SKM-1 (cell line): ENCODE measurements around the gene ZFYVE26.
"Not testable (repeated sequence)": the region's sequence is repeated elsewhere in the genome, so short reads cannot be mapped to it uniquely, and the experiment has no call there.

Experiments
- DNase-seq: peaks from one replicate; lab custom pipeline; 2025; ENCODE audit not compliant: unreplicated experiment; lab: John Stamatoyannopoulos, UW

The ZFYVE26 gene

DNA sequence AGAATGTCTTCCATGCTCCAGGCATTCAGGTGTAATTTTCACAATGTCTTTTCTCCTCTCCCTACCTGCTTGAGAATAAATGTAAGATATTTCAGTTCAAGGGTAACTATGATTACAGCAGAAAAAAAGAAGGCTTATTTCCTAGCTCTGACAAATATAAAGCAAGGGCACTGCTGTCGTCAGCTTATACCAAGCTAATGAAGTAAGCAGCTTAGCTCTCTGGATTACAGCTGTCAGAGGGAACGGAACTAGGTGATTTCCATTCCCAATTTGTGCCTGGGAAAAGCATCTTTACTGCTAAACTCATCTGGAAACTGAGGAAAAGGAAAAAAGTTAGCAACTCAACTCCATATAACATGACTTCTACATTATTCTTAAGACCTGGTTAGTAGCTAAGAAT, 56.5 kb downstream of the ZFYVE26 start:
- no peak for DNase-seq

DNA sequence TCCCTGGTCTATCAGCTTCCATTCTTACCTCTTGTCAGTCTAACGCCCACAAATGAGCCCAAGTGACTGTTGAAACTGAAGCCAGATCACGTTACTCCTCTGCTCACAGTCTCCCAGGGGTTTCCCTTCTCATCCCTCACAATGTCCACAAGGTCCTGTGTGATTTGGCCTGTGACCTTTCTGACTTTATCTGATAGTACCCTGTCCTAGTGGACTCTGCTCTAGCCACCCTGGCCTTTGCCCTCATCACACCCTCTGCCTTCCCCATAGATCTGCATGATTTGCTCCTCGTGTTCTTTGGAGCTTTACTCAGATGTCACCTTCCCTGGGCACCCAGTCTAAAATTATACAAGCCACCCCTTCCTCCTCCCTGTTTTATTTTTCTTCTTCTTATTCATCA, 59.2 kb downstream of the ZFYVE26 start:
- DNase-seq: no peak

DNA sequence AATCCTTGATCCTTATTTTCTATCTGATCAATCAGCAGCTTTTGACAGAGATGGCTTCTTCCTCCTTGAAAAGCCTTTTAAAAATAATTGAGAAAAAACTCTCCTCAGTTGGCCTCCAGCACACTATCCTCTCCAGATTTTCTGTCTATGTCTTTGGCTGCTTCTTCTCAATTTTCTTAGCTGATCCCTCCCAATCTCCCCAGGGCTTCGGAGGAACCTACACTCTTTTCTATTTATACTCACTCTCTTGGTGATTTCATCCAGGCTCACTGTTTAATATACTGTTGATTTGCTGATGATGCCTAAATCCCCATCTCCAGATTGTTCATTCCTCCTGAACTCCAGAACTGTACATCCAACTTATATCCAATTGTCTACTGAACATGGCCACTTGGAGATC, 59.9 kb downstream of the ZFYVE26 start:
- DNase-seq: no peak

DNA sequence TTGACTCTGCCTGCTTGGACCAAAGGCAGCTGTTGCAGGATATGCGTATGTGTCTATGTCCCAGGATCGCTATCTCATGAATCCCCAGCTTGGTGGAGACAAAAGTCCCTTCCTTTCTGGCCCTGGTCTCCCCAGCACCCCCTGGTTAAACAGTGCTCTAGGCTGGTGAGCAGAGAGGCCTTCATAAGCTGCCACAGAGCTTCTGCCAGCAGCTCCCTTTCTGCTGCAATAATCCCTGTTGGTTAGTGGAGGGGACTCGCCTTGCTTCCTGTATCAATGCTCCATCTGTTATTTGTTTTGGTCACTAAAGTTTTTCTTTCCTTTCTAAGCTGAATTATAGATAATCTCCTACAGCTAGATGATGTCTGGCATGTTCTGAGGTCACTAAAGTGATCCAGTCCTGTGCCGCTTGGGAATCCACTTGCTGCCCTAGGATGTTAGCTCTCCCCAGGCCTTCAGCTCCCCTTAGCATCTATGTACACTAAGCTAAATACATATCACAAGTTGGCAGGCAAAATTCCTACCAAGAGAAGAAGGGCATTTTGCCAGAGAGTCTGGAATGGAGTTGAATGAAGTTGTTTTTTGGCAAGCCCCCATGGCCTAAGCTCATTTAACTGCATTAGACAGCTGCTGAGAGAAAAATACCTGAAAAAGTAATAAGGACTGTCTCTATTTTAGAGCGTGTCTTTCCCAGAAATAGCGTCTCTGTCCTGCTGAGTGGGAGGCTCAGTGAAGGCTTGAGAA, 66.9 kb downstream of the ZFYVE26 start:
- no peak for DNase-seq

DNA sequence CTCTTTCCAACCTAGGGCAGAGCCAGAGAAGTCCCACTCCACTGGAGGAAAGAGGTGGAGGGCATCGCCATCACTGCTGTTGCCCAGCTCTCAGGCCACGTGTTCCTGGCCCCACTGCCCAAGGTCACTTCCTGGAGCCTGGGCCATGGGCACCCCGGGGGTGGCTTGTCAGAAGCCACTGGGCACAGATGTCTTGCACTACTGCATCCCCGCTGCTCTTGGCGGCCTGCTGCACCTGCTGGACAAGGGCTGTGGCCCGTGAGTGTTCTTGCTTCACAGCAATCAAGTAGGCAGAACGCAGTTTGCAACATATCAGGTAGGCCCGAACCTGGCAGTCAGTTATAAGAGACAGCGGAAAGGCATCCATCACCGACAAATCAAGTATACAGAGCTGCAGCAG, 68.1 kb downstream of the ZFYVE26 start:
- DNase-seq: no peak

DNA sequence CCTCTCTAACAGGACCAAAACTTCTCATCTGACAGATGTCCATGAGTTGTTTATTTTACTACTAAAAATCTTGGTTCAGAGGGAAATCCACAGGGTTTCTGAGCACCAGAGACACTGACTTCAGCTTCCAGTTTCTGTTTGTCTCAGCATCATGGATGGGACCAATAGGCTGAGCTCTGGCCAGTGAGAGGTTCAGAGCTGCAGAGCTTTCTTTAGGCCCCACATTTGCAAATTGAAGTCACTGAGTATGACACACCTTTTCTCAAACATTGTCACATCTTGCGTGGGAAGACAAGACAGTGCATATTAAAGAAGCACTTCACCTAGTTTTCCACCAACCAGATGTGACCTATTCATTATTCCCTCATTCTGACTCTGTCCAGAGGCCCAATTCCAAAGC, 69.5 kb downstream of the ZFYVE26 start:
- no peak for DNase-seq

DNA sequence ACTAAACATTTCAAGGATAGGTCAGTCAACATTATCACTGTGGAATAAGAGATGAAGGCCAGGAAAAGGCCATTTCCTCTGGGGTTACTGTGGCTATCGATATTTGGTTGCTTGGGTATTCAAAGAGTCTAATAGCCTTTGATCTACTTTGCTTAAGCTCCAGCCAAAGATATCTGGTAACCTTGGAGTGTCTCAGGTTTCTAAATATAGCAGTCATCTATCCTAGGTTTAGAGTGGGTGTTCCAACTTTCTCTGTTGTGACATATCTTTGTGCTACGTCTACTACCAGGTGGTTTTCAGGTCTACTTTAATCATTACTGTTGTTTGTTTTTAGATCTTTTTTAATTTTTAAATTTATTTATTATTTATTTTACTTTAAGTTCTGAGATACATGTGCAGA, 72.3 kb downstream of the ZFYVE26 start:
- no peak for DNase-seq

DNA sequence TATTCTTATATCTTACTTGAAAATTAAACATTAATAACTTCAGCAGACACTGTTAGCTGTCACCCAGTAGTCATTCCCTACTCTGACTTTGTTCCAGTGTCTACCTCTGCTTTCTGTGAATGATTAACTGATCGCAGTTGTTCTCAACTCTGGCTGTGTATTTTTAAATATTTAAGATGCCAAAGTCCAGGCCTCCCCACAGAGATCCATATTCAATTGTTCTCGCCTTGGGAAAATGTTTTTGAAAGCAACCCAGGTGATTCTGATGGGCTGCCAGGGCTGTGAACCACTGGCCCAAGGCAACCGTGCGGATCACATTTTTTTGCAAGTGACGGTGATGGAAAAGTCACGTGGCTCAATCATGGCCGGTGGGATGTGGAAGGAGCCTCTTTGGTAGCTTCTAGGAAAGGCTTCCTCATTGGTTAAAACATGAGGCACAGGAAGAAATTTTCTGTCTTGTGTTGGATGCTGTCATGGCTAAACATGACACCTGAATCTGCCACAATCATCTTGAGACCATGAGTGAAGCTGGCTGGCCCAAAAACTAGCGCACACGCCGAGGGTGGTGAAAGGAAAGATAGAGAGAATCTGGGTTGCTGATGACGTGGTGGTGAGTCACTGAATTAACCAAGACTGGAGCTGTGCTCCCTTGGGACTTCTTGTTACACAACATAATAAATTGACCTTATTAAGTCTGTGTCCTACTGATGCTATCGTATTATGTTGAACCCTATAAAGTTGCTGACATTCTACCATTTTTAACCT, 77.5 kb downstream of the ZFYVE26 start:
- DNase-seq: no peak

DNA sequence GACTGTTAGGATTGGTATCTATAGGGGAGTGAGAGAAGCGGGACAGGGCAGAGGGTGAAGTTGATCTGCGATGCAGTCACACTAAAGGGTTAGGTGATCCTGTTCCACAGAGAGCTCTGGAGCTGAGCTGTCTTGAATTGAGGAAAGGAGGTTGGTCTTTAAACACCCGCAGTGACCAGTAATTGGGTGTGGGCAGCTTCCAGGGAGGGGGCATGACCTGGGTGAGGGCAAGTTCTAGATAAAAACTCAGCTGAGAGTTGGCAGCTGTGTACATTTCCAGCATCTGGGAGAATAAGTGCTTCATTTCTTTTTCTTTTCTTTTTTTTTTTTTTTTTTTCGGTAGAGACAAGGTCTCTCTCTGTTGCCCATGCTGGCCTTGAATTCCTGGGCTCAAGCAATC, 79.6 kb downstream of the ZFYVE26 start:
- DNase-seq: no peak

DNA sequence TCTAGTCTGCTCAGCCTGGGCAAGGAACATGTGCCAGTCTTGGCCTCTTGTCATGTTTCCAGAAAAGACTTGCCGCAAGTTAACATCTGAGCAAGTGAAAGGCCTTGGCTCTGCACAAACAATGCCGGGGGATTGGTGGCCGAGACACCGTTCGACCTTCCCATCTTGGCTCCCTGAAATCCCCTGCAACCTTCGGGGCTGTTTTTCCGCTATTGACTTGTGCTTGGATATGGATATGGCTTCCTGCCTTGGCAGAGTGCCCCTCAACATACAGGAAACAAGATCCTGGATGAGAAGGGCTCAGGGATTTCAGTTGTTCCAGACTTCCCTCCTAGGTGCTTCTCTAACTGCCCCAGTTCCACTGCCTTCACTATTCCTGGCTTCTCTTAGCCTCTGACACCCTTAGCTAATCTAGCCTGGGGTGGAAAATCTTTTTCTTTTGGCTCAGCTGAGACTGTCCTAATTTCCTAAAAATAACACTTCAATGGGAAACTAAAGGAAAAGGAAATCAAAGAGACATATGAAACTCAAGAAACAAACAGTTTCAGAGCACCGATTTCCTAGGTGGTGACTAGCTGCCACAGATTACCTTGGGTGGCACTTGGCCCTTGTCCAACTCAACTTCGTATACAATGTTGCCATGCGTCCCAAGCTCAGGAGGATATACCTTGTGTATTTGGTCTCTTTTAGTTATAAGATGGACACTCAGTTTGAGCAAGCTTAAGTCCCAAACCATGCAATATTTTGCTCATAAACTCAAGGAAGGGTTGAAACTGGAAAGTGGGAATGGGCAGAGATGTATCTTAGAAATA, 80.8 kb downstream of the ZFYVE26 start:
- DNase-seq: no peak

DNA sequence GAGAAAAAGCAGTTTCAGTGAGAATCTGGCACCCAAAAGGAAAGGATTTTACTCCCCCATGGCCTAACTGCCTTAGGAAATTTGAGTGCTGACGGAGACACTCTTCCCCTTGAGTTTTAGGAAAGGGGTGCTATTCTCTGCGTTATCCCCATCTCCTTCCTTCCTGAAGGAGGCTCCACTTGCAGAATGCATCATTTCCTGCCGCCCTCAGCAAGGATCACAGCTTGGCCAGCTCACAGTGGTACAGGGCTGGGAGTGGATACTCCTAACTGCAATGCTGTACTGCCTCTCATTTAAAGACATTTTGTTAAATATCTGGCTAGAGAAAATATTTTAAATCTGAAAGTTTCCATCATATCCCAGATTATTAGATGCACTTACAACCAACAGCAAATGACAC, 81.7 kb downstream of the ZFYVE26 start:
- DNase-seq: no peak

DNA sequence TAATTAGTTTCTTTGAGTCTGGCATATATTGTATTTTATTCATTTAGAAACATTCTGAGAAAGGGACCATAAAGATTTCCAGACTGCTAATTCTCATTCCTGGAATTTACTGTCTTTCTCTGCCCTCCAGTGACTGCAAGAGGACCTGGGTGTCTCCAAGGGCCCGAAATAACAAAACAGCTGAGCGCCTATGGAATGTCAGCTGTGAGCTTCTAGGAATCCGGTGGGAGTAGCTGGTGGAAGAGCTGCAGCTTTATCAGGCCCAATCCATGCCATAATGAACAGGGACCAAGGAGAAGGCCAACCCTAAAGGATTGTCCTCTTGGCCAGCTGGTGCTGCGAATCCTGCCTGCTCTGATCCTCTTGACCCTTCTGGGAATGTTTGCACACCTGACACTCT, 82.8 kb downstream of the ZFYVE26 start:
- DNase-seq: no peak

DNA sequence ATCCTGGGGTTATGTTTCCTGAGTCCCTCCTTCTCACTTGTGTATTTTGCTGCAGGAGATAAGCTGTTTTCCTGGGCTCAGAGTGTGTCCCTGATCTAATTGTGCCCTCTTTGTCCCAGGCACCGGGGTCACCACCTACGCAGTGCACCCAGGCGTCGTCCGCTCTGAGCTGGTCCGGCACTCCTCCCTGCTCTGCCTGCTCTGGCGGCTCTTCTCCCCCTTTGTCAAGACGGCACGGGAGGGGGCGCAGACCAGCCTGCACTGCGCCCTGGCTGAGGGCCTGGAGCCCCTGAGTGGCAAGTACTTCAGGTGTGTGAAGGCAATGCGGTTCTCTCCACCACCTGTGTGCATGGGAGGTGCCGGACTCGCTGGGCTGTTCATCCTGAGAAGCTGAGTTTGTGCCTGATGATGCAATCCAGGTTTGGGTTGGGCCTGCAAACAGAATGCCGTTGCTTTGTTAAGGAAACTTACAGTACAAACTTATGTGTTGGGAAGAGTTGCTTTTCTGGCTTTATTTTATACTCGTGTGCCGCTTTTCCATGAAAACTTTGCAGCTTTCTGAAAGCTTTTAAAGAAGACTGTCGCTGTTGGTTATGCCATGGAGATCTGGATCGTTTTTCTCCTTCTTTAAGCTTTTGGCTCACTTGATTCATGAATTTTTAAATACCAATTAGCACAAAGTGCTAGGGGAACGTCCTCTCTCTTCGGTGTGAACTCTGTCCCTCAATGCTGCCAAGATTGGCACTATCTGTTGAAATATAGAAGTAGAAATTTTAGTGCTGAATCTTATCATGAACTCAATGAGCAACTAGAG, 87.1 kb downstream of the ZFYVE26 start:
- no peak for DNase-seq

DNA sequence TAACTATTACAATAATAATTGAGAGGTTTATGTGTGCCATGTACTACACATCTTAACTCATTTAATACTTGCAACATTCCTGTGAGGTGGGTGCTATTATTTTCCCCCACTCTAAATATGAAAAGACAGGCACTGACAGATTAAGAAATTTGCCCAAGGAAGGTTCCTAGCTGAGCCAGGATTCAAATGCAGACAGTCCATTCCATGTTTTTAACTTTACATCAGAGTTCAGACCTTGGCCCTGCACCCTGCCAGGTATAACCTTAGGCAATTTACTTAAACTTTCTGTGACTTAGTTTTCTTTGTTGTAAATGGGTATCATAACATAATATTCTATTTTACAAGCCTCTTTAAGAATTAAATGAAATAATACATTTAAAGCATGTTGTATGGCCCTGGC, 88.1 kb downstream of the ZFYVE26 start:
- no peak for DNase-seq

DNA sequence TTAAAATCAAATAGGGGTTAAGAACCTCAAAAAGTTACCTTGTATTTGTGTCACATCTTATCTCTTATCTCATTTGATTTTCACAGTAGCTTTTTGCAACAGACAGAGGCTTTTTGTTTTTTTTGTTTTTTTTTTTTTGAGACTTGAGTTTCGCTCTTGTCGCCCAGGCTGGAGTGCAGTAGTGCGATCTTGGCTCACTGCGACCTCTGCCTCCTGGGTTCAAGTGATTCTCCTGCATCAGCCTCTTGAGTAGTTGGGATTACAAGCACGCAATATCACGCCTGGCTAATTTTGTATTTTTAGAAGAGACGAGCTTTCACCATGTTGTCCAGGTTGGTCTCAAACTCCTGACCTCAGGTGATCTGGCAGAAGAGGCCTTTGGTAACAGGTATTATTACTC, 89.0 kb downstream of the ZFYVE26 start:
- DNase-seq: no peak

DNA sequence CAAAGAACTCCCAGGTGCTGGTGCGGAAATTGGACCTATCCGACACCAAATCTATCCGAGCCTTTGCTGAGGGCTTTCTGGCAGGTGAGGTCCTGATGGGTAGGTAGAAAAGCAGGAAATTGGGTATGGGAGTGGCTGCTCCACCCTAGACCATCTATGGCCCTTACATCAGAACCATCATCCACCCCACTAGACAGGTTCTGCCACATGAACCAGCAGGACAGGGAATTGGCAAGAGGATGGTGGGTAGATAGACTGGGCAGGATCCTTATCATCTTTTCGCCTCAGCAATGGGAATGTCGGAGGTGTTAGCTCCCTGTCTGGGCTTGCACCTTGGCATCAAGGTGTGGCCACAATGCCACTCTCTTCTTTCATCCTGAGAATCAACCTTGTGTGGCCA, 91.2 kb downstream of the ZFYVE26 start:
- DNase-seq: no peak

DNA sequence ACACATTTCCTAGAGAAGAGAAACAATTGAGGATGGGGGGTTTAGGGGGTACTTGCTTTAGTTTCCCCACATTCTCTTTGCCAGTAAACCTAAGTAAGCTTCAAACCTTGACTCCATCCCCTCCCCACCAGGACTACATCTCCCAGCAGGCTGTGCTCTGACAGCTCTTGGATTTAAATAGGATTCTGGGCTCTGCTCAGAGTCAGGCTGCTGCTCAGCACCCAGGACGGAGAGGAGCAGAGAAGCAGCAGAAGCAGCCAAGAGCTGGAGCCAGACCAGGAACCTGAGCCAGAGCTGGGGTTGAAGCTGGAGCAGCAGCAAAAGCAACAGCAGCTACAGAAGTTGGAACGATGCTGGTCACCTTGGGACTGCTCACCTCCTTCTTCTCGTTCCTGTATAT, 94.1 kb downstream of the ZFYVE26 start:
- DNase-seq: no peak

DNA sequence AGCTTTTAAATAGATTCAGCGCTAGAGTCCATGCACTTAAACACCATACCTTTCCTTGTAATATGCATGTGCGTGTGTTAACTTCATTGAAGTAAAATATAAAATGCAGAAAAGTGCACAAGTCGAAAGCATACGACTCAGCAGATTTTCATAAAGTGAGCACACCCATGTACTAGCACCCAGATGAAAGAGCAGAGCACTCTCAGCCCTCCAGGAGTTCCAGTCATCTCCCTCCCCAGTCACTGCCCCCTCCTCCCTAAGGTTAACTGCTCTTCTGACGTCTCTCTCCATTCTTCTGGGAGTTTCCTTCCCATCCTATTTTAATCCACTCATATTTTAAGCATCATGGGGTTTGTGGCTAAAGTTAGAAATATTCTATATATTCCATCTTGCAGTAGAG, 94.5 kb downstream of the ZFYVE26 start:
- no peak for DNase-seq

DNA sequence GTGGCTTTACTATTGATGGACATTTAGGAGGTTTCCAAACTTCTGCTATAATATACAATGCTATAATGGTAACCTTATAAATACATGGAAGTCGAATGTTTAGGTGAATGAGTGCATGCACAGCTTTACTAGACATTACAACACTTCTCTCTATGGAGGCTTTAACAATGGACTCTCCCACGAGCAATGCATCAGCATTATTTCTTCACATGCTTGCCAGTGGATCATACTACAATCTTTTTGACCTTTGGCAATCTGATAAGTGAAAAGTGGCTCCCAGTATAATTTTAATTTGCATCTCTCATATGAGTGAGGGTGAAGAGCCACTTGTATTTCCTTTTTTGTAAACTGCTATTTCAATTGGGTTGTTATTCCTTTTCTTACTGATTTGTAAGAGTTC, 96.5 kb downstream of the ZFYVE26 start:
- DNase-seq: no peak

DNA sequence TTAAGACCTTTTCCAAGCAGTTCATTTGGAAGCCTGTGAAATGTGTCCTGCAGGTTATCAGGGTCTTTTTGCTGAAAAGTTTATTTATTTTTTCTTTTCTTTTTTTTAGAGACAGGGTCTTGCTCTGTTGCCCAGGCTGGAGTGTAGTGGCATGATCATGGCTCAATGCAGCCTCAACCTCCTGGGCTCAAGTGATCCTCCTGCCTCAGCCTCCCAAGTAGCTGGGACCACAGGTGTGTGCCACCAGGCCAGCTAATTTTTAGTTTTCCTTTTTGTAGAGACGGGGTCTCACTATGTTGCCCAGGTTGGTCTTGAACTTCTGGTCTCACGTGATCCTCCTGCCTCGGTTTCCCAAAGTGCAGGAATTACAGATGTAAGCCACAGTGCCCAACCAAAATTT, 97.0 kb downstream of the ZFYVE26 start:
- DNase-seq: not testable (repeated sequence)

DNA sequence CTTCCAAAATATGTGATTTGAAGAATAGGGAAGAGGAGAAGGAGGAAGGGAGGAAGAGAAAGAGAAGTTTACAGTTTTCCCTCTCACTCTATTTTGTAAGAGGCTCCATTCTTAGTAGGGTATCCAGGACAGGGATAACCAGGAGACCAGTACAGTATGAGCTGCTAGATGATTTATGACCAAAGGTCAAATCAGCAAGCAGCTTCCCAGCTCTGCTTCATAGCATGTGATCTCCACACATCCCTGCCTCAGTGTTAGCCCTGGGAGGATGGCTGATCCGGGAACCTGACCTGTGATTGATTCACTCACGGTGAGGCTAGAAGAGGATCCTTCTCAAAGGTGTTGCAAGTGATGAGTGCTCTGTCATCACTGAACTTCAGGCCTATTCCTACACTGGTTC, 98.1 kb downstream of the ZFYVE26 start:
- no peak for DNase-seq
